A549 (cell line): Measurements from ENCODE around the gene COL5A1.

Experiments used
- CBX8 ChIP-seq: fragments of 200-600 bp; sonication (generic); IDR thresholded peaks from 2 replicates; pipeline ENCODE4 v1.6.1; 2016
- ESRRA ChIP-seq: fragments of 150-350 bp; IDR thresholded peaks from 2 replicates; pipeline ENCODE4 v1.6.1; 2014; ENCODE audit warnings: mild to moderate bottlenecking, low read length, borderline replicate concordance
- HDAC2 ChIP-seq: fragments of 200-600 bp; sonication (generic); IDR thresholded peaks from 2 replicates; pipeline ENCODE4 v1.6.1; 2016
- MYC ChIP-seq: IDR thresholded peaks from 2 replicates; pipeline ENCODE4 v1.6.1; 2012; ENCODE audit warnings: mild to moderate bottlenecking, inconsistent platforms, low read length, improper control_type of control experiment, borderline replicate concordance
- NR3C1 ChIP-seq: fragments of >200 bp; sonication (Bioruptor Twin); formaldehyde crosslinking; IDR thresholded peaks from 3 replicates; pipeline ENCODE4 v1.6.1; 2017
- POLR2A ChIP-seq: IDR thresholded peaks from 2 replicates; pipeline ENCODE4 v1.6.1; 2012; ENCODE audit warnings: mild to moderate bottlenecking, low read length
- RARB ChIP-seq: fragments of 250-450 bp; sonication (Bioruptor Pico); IDR thresholded peaks from 2 replicates; pipeline ENCODE4 v1.8.0; 2021; ENCODE audit warnings: mild to moderate bottlenecking, moderate library complexity
- TP53 ChIP-seq: fragments of 250-450 bp; sonication (Bioruptor Pico); IDR thresholded peaks from 2 replicates; pipeline ENCODE4 v1.5.0; 2021; ENCODE audit warnings: mild to moderate bottlenecking, moderate library complexity
- ZC3H11A ChIP-seq: fragments of 450-650 bp; IDR thresholded peaks from 2 replicates; pipeline ENCODE4 v1.6.1; 2014; ENCODE audit warnings: antibody characterized with exemption, mild to moderate bottlenecking
- ZFP36 ChIP-seq: fragments of 450-650 bp; IDR thresholded peaks from 2 replicates; pipeline ENCODE4 v1.6.1; 2014; ENCODE audit warnings: borderline replicate concordance; ENCODE audit not compliant: partially characterized antibody
- TF ChIP-seq, protein P1 (sequence below): fragments of >200 bp; sonication (Bioruptor Twin); formaldehyde crosslinking; IDR thresholded peaks from 3 replicates; pipeline ENCODE4 v1.5.1; 2016
- TF ChIP-seq, protein P2 (sequence below): fragments of 200-600 bp; sonication (generic); IDR thresholded peaks from 2 replicates; pipeline ENCODE4 v1.6.1; 2016; ENCODE audit warnings: antibody characterized with exemption, mild to moderate bottlenecking, moderate library complexity
- TF ChIP-seq, protein P3 (sequence below): IDR thresholded peaks from 2 replicates; pipeline ENCODE4 v1.6.1; 2012

DNA sequence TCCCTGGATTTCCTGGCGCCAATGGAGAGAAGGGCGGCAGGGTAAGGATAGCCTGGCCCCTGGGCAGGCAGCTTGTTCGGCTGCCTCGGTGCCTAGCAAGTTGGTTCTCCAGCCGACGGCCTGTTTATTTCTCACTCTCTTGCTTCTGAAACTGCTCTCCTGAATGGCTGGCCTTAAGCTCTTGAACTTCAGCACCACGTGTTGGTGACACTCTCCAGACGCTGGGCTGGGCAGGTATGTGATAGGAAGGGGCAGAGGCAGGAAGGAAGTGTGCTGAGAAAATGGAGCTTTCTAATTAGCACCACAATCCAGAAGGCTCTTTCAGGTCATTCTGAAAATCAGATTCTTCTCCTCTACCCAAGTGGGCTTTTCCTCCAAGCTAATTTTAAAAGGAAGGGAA, 147.6 kb downstream of the COL5A1 start:
- TF ChIP-seq, protein P1, sequence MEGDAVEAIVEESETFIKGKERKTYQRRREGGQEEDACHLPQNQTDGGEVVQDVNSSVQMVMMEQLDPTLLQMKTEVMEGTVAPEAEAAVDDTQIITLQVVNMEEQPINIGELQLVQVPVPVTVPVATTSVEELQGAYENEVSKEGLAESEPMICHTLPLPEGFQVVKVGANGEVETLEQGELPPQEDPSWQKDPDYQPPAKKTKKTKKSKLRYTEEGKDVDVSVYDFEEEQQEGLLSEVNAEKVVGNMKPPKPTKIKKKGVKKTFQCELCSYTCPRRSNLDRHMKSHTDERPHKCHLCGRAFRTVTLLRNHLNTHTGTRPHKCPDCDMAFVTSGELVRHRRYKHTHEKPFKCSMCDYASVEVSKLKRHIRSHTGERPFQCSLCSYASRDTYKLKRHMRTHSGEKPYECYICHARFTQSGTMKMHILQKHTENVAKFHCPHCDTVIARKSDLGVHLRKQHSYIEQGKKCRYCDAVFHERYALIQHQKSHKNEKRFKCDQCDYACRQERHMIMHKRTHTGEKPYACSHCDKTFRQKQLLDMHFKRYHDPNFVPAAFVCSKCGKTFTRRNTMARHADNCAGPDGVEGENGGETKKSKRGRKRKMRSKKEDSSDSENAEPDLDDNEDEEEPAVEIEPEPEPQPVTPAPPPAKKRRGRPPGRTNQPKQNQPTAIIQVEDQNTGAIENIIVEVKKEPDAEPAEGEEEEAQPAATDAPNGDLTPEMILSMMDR, result no peak
- TF ChIP-seq POLR2A (no peak), NR3C1 (no peak), TP53 (no peak), ZFP36 (no peak), CBX8 (no peak), RARB (no peak), ESRRA (no peak), MYC (no peak), ZC3H11A (no peak), HDAC2 (no peak)
- TF ChIP-seq, protein P2, sequence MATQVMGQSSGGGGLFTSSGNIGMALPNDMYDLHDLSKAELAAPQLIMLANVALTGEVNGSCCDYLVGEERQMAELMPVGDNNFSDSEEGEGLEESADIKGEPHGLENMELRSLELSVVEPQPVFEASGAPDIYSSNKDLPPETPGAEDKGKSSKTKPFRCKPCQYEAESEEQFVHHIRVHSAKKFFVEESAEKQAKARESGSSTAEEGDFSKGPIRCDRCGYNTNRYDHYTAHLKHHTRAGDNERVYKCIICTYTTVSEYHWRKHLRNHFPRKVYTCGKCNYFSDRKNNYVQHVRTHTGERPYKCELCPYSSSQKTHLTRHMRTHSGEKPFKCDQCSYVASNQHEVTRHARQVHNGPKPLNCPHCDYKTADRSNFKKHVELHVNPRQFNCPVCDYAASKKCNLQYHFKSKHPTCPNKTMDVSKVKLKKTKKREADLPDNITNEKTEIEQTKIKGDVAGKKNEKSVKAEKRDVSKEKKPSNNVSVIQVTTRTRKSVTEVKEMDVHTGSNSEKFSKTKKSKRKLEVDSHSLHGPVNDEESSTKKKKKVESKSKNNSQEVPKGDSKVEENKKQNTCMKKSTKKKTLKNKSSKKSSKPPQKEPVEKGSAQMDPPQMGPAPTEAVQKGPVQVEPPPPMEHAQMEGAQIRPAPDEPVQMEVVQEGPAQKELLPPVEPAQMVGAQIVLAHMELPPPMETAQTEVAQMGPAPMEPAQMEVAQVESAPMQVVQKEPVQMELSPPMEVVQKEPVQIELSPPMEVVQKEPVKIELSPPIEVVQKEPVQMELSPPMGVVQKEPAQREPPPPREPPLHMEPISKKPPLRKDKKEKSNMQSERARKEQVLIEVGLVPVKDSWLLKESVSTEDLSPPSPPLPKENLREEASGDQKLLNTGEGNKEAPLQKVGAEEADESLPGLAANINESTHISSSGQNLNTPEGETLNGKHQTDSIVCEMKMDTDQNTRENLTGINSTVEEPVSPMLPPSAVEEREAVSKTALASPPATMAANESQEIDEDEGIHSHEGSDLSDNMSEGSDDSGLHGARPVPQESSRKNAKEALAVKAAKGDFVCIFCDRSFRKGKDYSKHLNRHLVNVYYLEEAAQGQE, result no peak
- TF ChIP-seq, protein P3, sequence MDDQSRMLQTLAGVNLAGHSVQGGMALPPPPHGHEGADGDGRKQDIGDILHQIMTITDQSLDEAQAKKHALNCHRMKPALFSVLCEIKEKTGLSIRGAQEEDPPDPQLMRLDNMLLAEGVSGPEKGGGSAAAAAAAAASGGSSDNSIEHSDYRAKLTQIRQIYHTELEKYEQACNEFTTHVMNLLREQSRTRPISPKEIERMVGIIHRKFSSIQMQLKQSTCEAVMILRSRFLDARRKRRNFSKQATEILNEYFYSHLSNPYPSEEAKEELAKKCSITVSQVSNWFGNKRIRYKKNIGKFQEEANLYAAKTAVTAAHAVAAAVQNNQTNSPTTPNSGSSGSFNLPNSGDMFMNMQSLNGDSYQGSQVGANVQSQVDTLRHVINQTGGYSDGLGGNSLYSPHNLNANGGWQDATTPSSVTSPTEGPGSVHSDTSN, result no peak
